ENCODE measurements around the gene NAA80. TPM values are rescaled to one million over a fixed set of nuclear protein-coding genes. Genes with fewer than 3 reads are reported as not detected.

The NAA80 gene
- polyA plus RNA-seq, 3 donors = 2.3 to 21.3 (median 4.6) TPM

DNA sequence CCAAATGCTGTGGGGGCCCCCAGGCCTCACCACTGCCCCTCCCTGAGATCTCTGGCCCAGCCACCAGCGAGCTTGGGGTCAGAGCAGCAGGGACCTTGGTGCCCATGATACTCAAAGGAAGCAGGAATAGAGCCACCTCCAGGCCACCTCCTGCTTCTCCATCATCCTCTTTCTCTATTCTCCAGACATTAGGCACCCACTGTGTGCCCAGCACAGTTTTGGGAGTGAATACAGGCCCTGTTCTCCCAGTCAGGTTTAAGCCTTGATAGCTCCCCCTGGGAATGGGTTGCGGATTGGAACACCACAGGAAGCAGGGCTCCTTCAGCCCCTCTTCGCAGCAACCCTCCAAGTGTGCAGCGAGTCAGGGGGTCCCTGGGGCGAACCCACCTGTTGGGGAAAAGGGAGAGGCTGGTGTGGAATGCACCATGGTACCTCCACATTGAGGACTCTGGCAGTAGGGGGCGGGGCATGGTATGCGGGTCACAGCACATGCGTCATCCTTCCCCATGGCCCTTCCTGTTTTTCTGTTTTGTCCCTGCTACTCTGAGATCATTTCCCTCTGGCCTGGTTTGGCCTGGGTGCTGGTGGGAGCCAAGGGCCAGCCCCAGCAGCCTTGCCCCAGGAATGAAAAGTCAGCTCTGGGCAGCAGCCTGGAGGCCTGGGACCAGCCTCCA lies 44.5 kb downstream of the NAA80 start:
- H4K20me1 ChIP-seq (ENCODE audit: insufficient read depth, low read length) = peaks cover 100% of the 10 kb centered on the region
- WGBS (ENCODE audit: insufficient coverage) = 36% methylated on average over 3 of the region's 8 CpGs
- peak overlapping the region; percentile 19 for H3K9ac ChIP-seq (ENCODE audit: insufficient read depth, low read length, poor library complexity, severe bottlenecking)
- peaks cover 79 to 96% of the 10 kb centered on the region in 2 donors for H3K36me3 Mint-ChIP-seq
- H3K4me2 ChIP-seq (replicated peaks; ENCODE audit: extremely low read depth, low read length, poor library complexity, severe bottlenecking) = peak overlapping the region; percentile 38
- H3K4me1 Mint-ChIP-seq = peaks cover 50% of the 10 kb centered on the region
- H3K27me3 ChIP-seq (ENCODE audit: control insufficient read depth in 2 of 2, insufficient read depth in 2 of 2, low read length in 2 of 2) = no peaks in the 10 kb centered on the region
- peaks cover 77% of the 10 kb centered on the region for H3K79me2 ChIP-seq (ENCODE audit: insufficient read depth, low read length)
- H3K4me1 ChIP-seq (ENCODE audit: control insufficient read depth in 1 of 2, insufficient read depth in 2 of 2, low read length in 2 of 2) = peaks cover 51 to 69% of the 10 kb centered on the region in 2 donors
- DNase-seq = peak; percentile 87 to 92 (median 89)
- H3K4me3 ChIP-seq (replicated peaks in 1 of 3; ENCODE audit: low read depth in 2 of 3, low read length in 3 of 3) = peak overlapping the region in 1 of 3 experiments; percentile 15
- peak overlapping the region; percentile 92 to 98 (median 95) for H3K27ac Mint-ChIP-seq
- peaks cover 0 to 10% of the 10 kb centered on the region in 2 donors for H3K9me3 ChIP-seq (replicated peaks in 1 of 2; ENCODE audit: control insufficient read depth in 1 of 2, insufficient read depth in 1 of 2, low read length in 2 of 2)
- TF ChIP-seq, protein P1, sequence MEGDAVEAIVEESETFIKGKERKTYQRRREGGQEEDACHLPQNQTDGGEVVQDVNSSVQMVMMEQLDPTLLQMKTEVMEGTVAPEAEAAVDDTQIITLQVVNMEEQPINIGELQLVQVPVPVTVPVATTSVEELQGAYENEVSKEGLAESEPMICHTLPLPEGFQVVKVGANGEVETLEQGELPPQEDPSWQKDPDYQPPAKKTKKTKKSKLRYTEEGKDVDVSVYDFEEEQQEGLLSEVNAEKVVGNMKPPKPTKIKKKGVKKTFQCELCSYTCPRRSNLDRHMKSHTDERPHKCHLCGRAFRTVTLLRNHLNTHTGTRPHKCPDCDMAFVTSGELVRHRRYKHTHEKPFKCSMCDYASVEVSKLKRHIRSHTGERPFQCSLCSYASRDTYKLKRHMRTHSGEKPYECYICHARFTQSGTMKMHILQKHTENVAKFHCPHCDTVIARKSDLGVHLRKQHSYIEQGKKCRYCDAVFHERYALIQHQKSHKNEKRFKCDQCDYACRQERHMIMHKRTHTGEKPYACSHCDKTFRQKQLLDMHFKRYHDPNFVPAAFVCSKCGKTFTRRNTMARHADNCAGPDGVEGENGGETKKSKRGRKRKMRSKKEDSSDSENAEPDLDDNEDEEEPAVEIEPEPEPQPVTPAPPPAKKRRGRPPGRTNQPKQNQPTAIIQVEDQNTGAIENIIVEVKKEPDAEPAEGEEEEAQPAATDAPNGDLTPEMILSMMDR (IDR thresholded peaks at IDR 0.05) = no peak
- H3K27ac ChIP-seq (ENCODE audit: low read depth in 1 of 2, low read length in 2 of 2) = peak overlapping the region; percentile 87 to 100
- H3K4me3 Mint-ChIP-seq = peak overlapping the region; percentile 21 to 39
- intact Hi-C loops (cut with micrococcal nuclease) = no loop called here
- H3K27me3 Mint-ChIP-seq (ENCODE audit: low read depth in 3 of 3) = peaks cover 0 to 3% (median 0%) of the 10 kb centered on the region in 3 donors
- peaks cover 84 to 99% of the 10 kb centered on the region in 2 donors for H3K36me3 ChIP-seq (replicated peaks in 1 of 2; ENCODE audit: control insufficient read depth in 1 of 2, insufficient read depth in 2 of 2, low read length in 2 of 2)
- H3K9me3 Mint-ChIP-seq = peaks cover 0 to 10% (median 4%) of the 10 kb centered on the region in 7 donors
- H2AFZ ChIP-seq (ENCODE audit: insufficient read depth, low read depth, low read length, poor library complexity, severe bottlenecking) = no peak overlapping the region

DNA sequence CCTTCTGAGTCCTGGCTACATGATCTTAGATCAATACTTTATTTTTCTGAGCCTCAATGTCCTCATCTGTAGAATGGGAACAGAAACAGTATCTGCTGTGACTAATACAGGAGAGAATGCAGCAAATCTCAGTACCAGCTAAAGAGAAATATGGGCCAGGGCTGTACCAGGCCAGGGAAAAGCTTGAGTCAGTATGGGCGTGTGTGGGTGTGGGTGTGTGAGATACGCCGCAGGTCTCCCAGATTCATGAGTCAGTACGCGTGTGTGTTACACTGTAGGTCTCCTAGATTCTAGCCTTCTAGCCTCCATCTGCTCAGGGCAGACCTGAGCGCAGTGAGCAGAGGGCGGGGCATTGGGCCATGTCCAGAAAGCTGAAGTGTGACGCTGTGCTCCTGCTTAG lies 48.0 kb downstream of the NAA80 start:
- Histone ChIP-seq H3K4me1 (ENCODE audit: control insufficient read depth in 1 of 2, insufficient read depth in 2 of 2, low read length in 2 of 2) (peaks cover 80 to 85% of the 10 kb centered on the region in 2 donors), H2AFZ (ENCODE audit: insufficient read depth, low read depth, low read length, poor library complexity, severe bottlenecking) (no peak overlapping the region), H3K27me3 (ENCODE audit: control insufficient read depth in 2 of 2, insufficient read depth in 2 of 2, low read length in 2 of 2) (no peaks in the 10 kb centered on the region), H3K27ac (ENCODE audit: low read depth in 1 of 2, low read length in 2 of 2) (peak overlapping the region; percentile 87 to 100), H3K9ac (ENCODE audit: insufficient read depth, low read length, poor library complexity, severe bottlenecking) (no peak overlapping the region), H3K4me3 (replicated peaks in 1 of 3; ENCODE audit: low read depth in 2 of 3, low read length in 3 of 3) (no peak overlapping the region), H3K36me3 (replicated peaks in 1 of 2; ENCODE audit: control insufficient read depth in 1 of 2, insufficient read depth in 2 of 2, low read length in 2 of 2) (peaks cover 79 to 94% of the 10 kb centered on the region in 2 donors), H4K20me1 (ENCODE audit: insufficient read depth, low read length) (peaks cover 100% of the 10 kb centered on the region), H3K9me3 (replicated peaks in 1 of 2; ENCODE audit: control insufficient read depth in 1 of 2, insufficient read depth in 1 of 2, low read length in 2 of 2) (no peaks in the 10 kb centered on the region), H3K4me2 (replicated peaks; ENCODE audit: extremely low read depth, low read length, poor library complexity, severe bottlenecking) (no peak overlapping the region), H3K79me2 (ENCODE audit: insufficient read depth, low read length) (peaks cover 99% of the 10 kb centered on the region)
- no peaks in the 10 kb centered on the region for H3K27me3 Mint-ChIP-seq (ENCODE audit: low read depth in 3 of 3)
- H3K9me3 Mint-ChIP-seq = peaks cover 0 to 2% (median 0%) of the 10 kb centered on the region in 7 donors
- no peak for DNase-seq
- H3K4me1 Mint-ChIP-seq = peaks cover 71% of the 10 kb centered on the region
- H3K4me3 Mint-ChIP-seq = no peak overlapping the region
- peak overlapping the region; percentile 77 to 97 (median 83) for H3K27ac Mint-ChIP-seq
- intact Hi-C loops (cut with micrococcal nuclease) = no loop called here
- 95% methylated on average over 8 of the region's 8 CpGs for WGBS (ENCODE audit: insufficient coverage)
- TF ChIP-seq, protein P1 (IDR thresholded peaks at IDR 0.05) = no peak
- H3K36me3 Mint-ChIP-seq = peaks cover 60 to 93% of the 10 kb centered on the region in 2 donors
